ENCODE measurements around the gene MALT1.

GRCh38 chr18:58674159-58674558, 2.9 kb downstream of the MALT1 start:
- TF ChIP-seq, protein P1, sequence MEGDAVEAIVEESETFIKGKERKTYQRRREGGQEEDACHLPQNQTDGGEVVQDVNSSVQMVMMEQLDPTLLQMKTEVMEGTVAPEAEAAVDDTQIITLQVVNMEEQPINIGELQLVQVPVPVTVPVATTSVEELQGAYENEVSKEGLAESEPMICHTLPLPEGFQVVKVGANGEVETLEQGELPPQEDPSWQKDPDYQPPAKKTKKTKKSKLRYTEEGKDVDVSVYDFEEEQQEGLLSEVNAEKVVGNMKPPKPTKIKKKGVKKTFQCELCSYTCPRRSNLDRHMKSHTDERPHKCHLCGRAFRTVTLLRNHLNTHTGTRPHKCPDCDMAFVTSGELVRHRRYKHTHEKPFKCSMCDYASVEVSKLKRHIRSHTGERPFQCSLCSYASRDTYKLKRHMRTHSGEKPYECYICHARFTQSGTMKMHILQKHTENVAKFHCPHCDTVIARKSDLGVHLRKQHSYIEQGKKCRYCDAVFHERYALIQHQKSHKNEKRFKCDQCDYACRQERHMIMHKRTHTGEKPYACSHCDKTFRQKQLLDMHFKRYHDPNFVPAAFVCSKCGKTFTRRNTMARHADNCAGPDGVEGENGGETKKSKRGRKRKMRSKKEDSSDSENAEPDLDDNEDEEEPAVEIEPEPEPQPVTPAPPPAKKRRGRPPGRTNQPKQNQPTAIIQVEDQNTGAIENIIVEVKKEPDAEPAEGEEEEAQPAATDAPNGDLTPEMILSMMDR (conservative IDR thresholded peaks at IDR 0.05), result no peak
- no peak for TF ChIP-seq EZH2 (IDR thresholded peaks at IDR 0.05; ENCODE audit: low read depth)
